Transverse colon (tissue), 4 donors: Measurements from ENCODE around the gene TMEM253. TPM values are rescaled to one million over a fixed set of nuclear protein-coding genes. Genes with fewer than 3 reads are reported as not detected.

Source experiments
- DNase-seq: peaks from one replicate; pipeline ENCODE4 v3.0.0-alpha.2; 2019
- H3K27ac ChIP-seq, 4 donors: fragments of 200-600 bp; sonication (generic); 2 replicates each; pipeline ENCODE4 v1.5.1; 2016 to 2018; ENCODE audit warnings: inconsistent platforms in 4 of 4
- H3K27me3 ChIP-seq: fragments of 200-600 bp; sonication (generic); 2 replicates; pipeline ENCODE4 v1.5.1; 2017; ENCODE audit warnings: inconsistent platforms
- H3K36me3 ChIP-seq, 4 donors: fragments of 200-600 bp; sonication (generic); 2 replicates each; pipeline ENCODE4 v1.5.1; 2017 to 2019; ENCODE audit warnings: inconsistent platforms in 4 of 4
- H3K4me1 ChIP-seq, 4 donors: fragments of 200-600 bp; sonication (generic); 2 replicates each; pipeline ENCODE4 v1.5.1; 2017 to 2020; ENCODE audit warnings: inconsistent platforms in 4 of 4
- H3K4me3 ChIP-seq, 4 donors: fragments of 200-600 bp; sonication (generic); 1 replicate in 1 of 4; 2 replicates in 3 of 4; pipeline versions ENCODE4 v1.5.1 to v1.6.1; 2017 to 2019; ENCODE audit warnings: inconsistent platforms in 4 of 4
- H3K9me3 ChIP-seq, 2 donors: fragments of 200-600 bp; sonication (generic); 2 replicates each; pipeline ENCODE4 v1.5.1; 2017 to 2019; ENCODE audit warnings: inconsistent platforms in 2 of 2
- CTCF ChIP-seq, 5 experiments: fragments of 200-600 bp in 3 of 5; fragments of 450-650 bp in 2 of 5; sonication (generic) in 3 of 5; IDR thresholded peaks; 1 replicate in 2 of 5; 2 replicates in 3 of 5; pipeline ENCODE4 v1.5.1; 2016 to 2017; ENCODE audit warnings: antibody characterized with exemption in 5 of 5, inconsistent platforms in 3 of 5, mild to moderate bottlenecking in 2 of 5, moderate library complexity in 1 of 5
- EP300 ChIP-seq: sonication (generic); formaldehyde crosslinking; IDR thresholded peaks from one replicate; pipeline ENCODE4 v1.6.1; 2017; ENCODE audit warnings: antibody characterized with exemption, low read depth
- POLR2A ChIP-seq: fragments of 450-650 bp; IDR thresholded peaks from one replicate; pipeline ENCODE4 v1.6.1; 2016; ENCODE audit warnings: antibody characterized with exemption, mild to moderate bottlenecking, moderate library complexity
- POLR2AphosphoS5 ChIP-seq, 3 donors: sonication (generic); formaldehyde crosslinking; IDR thresholded peaks; one replicate each; pipeline ENCODE4 v1.6.1; 2016; ENCODE audit warnings: antibody characterized with exemption in 3 of 3
- WGBS, 2 donors: methylation state at CpG; one replicate each; pipeline ENCODE4 v1.1.5; 2018; ENCODE audit warnings: low coverage in 1 of 2; 5-methylcytosine and 5-hydroxymethylcytosine counted together
- in situ Hi-C, 4 donors: fragments of 200-750 bp; cut with MboI; loops; one replicate each; pipeline versions ENCODE4 v1.15.0 to v1.15.1; 2017; ENCODE audit warnings: low sequenced_read_pairs in 3 of 4, low pct_ligation_motif_present in 1 of 4, low pct_unique_long_range_greater_than_20kb in 1 of 4
- intact Hi-C: fragments of 100-400 bp; cut with DNase I; formaldehyde crosslinking; loops from one replicate; pipeline ENCODE4 v1.15.1; 2023; ENCODE audit warnings: low total_unique reads
- total RNA-seq, 4 donors: library from RNA; depleted of rRNA; stranded (reverse); fragments of >200 nt; gene quantifications; one replicate each; pipeline ENCODE4 v1.1.0, GENCODE V29; 2016

Gene TMEM253
- total RNA-seq, 4 donors from 2014 or later, result 13.1 to 63.7 (median 41.9) TPM

- H3K4me3 ChIP-seq, result no peak overlapping the region
- WGBS, 2 donors, result 53 to 59% methylated on average over 5 to 7 of the region's 7 CpGs
- no peak for DNase-seq
- H3K36me3 ChIP-seq, result no peaks in the 10 kb centered on the region
- in situ Hi-C loops, result no loop called here
- TF ChIP-seq EP300, result no peak
- peak in 1 of 5 experiments; percentile 17 for TF ChIP-seq CTCF (IDR thresholded peaks at IDR 0.05)
- no peaks in the 10 kb centered on the region for H3K27me3 ChIP-seq
- H3K4me1 ChIP-seq, result peaks cover 8 to 42% (median 31%) of the 10 kb centered on the region in 4 donors
- peak overlapping the region in 1 of 4 donors; percentile 17 for H3K27ac ChIP-seq
- intact Hi-C loops, result no loop called here
- H3K9me3 ChIP-seq, result no peaks in the 10 kb centered on the region
Observed at GRCh38 chr14:21066882-21067502, 33.9 kb upstream of the TMEM253 start.

DNA sequence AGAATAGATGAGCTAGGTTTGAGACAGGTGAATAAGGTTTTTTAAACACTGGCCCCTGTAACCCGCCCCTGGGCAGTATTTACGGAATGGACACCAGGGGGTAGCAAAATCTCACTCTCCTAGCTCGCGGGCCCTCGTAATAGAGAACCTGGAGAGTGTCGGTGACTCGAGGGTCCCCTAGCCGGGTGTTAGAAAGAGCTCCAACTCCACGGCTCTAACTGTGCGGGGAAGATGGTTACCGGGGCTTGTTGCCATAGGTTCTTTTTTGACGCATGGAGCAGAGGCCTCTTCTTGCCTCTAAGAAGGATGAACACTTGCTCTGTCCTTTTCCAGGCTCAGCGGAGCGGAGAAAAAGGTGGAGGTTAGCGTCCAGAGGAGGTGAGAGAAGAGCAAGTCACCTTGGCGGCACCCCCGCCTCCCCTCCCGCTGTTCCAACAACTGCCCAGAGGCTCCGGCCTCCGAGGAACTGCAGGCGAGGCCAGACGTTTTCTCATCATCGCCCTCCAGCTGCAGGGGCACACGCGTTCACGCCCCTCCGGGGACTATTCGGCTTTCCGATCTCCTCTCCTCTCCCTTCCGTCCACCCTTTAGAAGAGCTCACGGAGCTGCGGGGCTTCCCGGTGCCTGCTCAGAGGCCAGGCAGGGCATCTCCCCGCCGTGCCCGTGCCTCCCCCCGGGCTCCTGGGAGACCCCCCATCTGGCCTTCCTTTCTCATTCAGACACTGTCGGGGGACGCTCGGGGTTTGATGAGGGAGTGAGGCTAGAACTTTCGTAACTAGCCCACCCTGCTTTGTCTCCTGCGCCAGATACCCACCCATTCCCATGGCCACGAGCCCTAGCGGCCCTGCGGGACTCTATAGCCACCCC, 32.1 kb upstream of the TMEM253 start:
- Histone ChIP-seq H3K36me3 (no peaks in the 10 kb centered on the region), H3K4me1 (peaks cover 20 to 44% (median 28%) of the 10 kb centered on the region in 4 donors), H3K4me3 (peak overlapping the region; percentile 16 to 90 (median 70)), H3K27ac (peak overlapping the region; percentile 92 to 96 (median 92)), H3K27me3 (no peaks in the 10 kb centered on the region), H3K9me3 (no peaks in the 10 kb centered on the region)
- WGBS, 2 donors, result 2 to 14% methylated on average over 10 to 45 of the region's 45 CpGs
- intact Hi-C loops (loop anchor here (1.0 to 2.0 kb wide), 2 partner anchors 21 to 24 kb away; no protein-coding TSS in a partner anchor), in situ Hi-C loops (no loop called here)
- peak; percentile 71 for DNase-seq
- no peak for TF ChIP-seq EP300
- TF ChIP-seq CTCF (IDR thresholded peaks at IDR 0.05), result peak; percentile 58 to 80 (median 65)
- no peak for TF ChIP-seq POLR2A

GRCh38 chr14:21069388-21070082, 31.3 kb upstream of the TMEM253 start:
- in situ Hi-C loops, result no loop called here
- TF ChIP-seq POLR2AphosphoS5 (IDR thresholded peaks at IDR 0.05) (no peak), CTCF (IDR thresholded peaks at IDR 0.05) (peak in 2 of 5 experiments; percentile 4 to 13), POLR2A (no peak)
- no peaks in the 10 kb centered on the region for H3K9me3 ChIP-seq
- no peaks in the 10 kb centered on the region for H3K27me3 ChIP-seq
- no peak for DNase-seq
- H3K4me1 ChIP-seq, result peaks cover 20 to 44% (median 28%) of the 10 kb centered on the region in 4 donors
- H3K36me3 ChIP-seq, result no peaks in the 10 kb centered on the region
- 0 to 2% methylated on average over 1 to 39 of the region's 40 CpGs for WGBS, 2 donors
- H3K27ac ChIP-seq, result peak overlapping the region; percentile 92 to 96 (median 92)
- intact Hi-C loops, result loop anchor here (2.0 kb wide), 1 partner anchor 23 kb away; no protein-coding TSS in a partner anchor
- H3K4me3 ChIP-seq, result peak overlapping the region; percentile 50 to 90 (median 70)

DNA sequence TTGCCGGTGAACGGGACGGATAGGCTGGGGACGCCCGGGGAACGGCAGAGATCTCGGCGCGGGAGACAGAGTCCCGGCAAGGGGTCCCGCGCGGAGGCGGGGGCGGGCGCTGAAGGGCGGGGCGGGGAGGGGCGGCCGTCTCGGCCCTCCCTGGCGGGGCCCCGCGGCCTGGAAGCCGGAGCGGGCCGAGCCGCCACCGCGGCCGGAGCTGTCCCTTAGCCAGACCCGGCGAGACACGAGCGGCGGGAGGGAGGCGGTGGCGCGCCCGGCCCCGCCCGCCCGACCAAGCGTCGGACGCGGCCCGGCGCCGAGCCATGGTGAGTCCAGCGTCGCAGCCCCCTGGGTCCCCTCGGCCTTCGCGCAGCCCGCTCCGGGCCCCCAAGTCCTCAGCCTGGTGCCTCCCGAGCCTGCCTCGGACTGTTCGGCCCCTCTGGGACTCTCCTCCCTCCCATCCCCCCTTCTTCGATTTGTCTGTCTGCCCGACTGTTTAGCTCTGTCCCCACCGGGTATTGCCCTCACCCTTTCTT, 30.7 kb upstream of the TMEM253 start, which contains the start of gene ARHGEF40:
ARHGEF40 (plus strand) TSS at position 222 of the 527 bp plus-strand sequence; CDS start at position 315, 93 bp downstream.
- 0 to 1% methylated on average over 1 to 26 of the region's 63 CpGs for WGBS, 2 donors
- peak; percentile 69 for DNase-seq
- H3K4me1 ChIP-seq, result peaks cover 20 to 44% (median 28%) of the 10 kb centered on the region in 4 donors
- no peaks in the 10 kb centered on the region for H3K27me3 ChIP-seq
- intact Hi-C loops (no loop called here), in situ Hi-C loops (no loop called here)
- H3K27ac ChIP-seq, result peak within 1 kb of the TSS; percentile 92 to 96 (median 92)
- H3K36me3 ChIP-seq, result no peaks in the 10 kb centered on the region
- H3K9me3 ChIP-seq, result no peaks in the 10 kb centered on the region
- H3K4me3 ChIP-seq, result peak within 1 kb of the TSS; percentile 50 to 90 (median 70)
- TF ChIP-seq EP300 (no peak), POLR2AphosphoS5 (IDR thresholded peaks at IDR 0.05) (peak in 2 of 3 donors; percentile 10 to 17), POLR2A (peak; percentile 47), CTCF (IDR thresholded peaks at IDR 0.05) (no peak)
